AG09309 (cell line): Measurements from ENCODE around the gene SNF8.

Experiments
- DNase-seq: peaks from one replicate; pipeline ENCODE4 v3.0.0-alpha.2; 2010; ENCODE audit warnings: low read depth
- H3K4me3 ChIP-seq: 2 replicates; pipeline ENCODE4 v1.5.1; 2011; ENCODE audit warnings: mild to moderate bottlenecking, low read depth, low read length, moderate library complexity; ENCODE audit not compliant: control insufficient read depth
- CTCF ChIP-seq: IDR thresholded peaks from 2 replicates; pipeline ENCODE4 v1.5.1; 2011; ENCODE audit warnings: mild to moderate bottlenecking, low read depth, low read length, inconsistent platforms; ENCODE audit not compliant: insufficient read depth, control insufficient read depth; ENCODE audit errors: missing control alignments

Gene SNF8, protein sequence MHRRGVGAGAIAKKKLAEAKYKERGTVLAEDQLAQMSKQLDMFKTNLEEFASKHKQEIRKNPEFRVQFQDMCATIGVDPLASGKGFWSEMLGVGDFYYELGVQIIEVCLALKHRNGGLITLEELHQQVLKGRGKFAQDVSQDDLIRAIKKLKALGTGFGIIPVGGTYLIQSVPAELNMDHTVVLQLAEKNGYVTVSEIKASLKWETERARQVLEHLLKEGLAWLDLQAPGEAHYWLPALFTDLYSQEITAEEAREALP

DNA sequence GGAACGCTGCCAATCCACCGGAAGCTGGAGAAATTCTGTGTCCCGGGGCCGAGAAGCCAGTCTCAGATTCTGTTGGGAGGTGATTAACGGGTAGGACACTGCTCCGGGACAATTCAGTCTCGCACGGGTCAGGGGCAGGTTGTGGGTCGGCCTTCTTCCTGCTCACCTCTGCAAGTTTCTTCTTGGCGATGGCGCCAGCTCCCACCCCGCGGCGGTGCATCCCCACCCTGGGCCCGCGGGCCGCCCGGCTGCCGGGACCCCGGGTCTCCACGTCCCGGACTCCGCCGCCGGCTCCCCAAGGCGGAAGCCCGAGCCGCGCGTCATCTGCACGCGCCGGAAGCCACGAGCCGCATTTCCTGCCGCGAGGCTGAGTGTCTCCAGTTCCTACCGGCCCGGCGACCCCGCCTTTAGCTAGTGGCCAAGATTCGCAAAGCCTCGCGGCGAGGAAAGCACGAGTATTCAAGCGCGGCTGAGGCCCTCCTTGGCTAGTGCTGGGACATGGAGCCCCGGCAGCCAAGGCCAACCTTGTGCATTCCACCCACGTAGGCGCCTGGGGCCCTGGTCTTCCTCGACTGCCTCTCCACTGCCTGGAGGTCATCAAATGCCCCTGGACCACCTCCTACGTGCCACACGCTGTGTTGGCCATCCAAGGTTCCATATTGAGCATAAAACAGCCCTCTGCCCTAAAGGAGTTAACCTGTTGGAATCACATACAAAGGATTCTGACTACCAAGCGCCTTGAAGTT is at the start of gene SNF8:
TSS of gene SNF8 (minus strand) at position 328 of the 746 bp plus-strand sequence. CDS start at position 220, 108 bp downstream.
- TF ChIP-seq CTCF, result no peak
- H3K4me3 ChIP-seq, result peak within 1 kb of the TSS; percentile 77
- peak; percentile 46 for DNase-seq

DNA sequence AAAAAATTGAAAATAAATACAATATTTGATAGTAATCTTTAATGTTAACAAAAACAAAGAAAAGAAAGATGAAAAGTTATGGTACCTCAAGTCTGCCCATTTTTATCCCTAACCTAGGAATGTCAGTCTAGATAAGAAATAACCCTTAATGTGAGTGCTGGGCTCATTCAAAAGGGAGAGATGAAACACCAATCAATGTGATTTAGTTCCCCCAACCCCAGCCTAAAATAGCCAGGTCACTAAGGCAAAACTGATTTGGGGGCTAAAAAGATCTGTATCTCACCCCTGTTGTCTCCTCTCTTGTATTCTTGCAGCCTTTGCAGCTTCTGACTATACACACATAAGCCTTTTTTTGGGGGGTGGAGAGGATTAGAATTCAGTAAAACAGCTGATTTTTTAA is 49.3 kb upstream of the SNF8 start:
- no peak overlapping the region for H3K4me3 ChIP-seq
- no peak for TF ChIP-seq CTCF
- DNase-seq, result no peak

DNA sequence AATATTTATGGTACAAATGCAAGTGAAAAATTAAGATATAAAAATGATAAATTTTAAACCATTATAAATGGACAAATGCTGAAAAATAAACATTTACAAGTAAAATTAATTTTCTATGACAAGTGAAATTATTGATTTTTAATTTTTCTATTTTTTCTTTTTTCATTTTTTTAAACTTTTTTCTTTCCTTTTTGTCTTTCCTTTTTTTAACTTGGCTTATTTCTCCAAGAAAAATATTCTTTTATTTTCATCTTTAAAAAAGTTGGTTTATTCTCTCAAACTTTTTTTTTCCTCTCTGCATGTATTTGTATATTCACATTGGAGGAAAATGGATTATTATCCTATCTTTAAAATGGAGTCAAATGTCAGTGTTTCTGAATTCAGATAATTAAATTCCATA is 48.7 kb upstream of the SNF8 start:
- H3K4me3 ChIP-seq, result no peak overlapping the region
- no peak for DNase-seq
- TF ChIP-seq CTCF, result no peak

GRCh38 chr17:48992444-48992843 is 47.8 kb upstream of the SNF8 start:
- no peak overlapping the region for H3K4me3 ChIP-seq

DNA sequence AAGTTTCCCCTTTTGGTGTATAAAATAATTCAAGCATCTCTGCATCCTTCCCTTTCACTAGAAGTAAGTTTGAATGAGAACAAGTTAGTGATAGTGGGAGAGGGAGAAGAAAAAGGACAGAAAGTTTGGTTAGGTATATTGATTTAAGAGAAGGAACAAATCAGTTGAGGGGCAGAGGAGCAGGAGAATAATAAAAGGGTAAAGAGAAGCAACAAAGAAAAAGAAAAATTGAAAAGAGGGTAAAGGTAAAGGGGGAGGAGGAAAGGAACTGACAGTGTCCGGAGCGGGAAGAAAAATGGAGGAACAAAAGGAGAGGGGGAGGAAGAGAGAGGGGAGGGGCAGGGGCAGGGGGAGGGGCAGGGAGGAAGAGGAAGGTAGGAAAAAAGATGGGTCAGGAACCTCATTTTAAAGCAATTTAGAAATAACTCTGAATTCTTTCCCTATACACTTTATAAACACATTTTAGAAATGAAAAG is 46.3 kb upstream of the SNF8 start:
- no peak for DNase-seq
- no peak overlapping the region for H3K4me3 ChIP-seq
- no peak for TF ChIP-seq CTCF

More at GRCh38 chr17:48992444-48992843, 47.8 kb upstream of the SNF8 start:
- no peak for DNase-seq
- no peak for TF ChIP-seq CTCF

DNA sequence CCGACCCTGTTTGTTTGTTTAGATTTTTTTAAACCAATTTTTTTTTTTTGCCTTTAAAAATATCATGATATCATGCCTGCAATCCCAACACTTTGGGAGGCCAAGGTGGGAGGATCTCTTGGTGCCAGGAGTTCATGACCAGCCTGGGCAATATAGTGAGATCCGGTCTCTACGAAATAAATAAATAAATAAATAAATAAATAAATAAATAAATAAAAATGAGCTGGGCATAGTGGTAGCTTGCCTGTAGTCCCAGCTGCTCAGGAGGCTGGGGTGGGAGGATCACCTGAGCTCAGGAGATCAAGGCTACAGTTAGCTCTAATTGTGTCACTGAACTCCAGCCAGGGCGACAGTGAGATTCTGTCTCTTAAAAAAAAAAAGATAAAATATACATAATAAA is 44.5 kb upstream of the SNF8 start:
- no peak overlapping the region for H3K4me3 ChIP-seq
- no peak for TF ChIP-seq CTCF
- no peak for DNase-seq
